Esophagus squamous epithelium (tissue), 4 donors: ENCODE data around the gene AHNAK.

ENCODE experiments used
- CTCF ChIP-seq, 6 experiments: fragments of 450-650 bp in 4 of 6; fragments of 200-600 bp in 2 of 6; sonication (generic) in 2 of 6; IDR thresholded peaks; one replicate each; pipeline ENCODE4 v1.5.1; 2016 to 2019; ENCODE audit warnings: antibody characterized with exemption in 6 of 6, mild to moderate bottlenecking in 4 of 6, moderate library complexity in 4 of 6
- POLR2A ChIP-seq, 4 donors: fragments of 450-650 bp; IDR thresholded peaks; one replicate each; pipeline ENCODE4 v1.6.1; 2017; ENCODE audit warnings: antibody characterized with exemption in 4 of 4, mild to moderate bottlenecking in 4 of 4, moderate library complexity in 3 of 4

DNA sequence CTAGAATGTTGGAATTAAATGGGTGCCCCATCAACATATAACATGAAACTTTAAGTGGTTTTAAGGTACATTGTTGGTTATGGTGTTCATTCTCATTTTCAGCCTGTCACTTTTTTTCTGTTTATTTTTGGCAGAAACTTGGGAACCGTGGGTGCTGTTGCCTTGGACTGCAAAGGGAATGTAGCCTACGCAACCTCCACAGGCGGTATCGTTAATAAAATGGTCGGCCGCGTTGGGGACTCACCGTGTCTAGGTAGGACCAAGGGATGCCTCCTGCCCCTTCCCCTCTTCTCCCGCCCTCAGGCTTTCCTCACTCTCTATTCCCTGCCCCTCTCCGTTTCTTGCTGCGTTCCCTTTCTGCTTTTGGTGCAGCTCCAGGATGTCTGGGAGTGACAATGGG is 157.6 kb downstream of the AHNAK start:
- TF ChIP-seq POLR2A (IDR thresholded peaks at IDR 0.05) (no peak), CTCF (IDR thresholded peaks at IDR 0.05) (no peak)
